ENCODE data around the gene SIK3.

DNA sequence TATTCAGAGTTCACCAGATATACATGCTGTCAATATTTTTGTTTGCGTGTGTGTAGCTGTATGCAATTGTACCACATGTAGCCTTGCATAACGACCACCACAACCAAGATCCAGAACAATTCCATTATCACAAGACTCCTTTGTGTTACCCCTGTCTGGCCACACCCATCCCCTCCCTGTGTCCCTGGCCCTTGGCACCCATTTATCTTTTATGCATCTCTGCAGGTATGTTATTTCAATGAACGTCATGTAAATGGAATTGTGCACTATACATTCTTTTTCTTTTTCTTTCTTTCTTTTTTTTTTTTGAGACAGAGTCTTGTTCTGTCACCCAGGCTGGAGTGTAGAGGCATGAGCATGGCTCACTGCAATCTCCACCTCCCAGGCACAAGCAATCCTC is 36.2 kb upstream of the SIK3 start:
- TF ChIP-seq POLR2AphosphoS5 (IDR thresholded peaks at IDR 0.05; ENCODE audit: borderline replicate concordance, low read depth, low read length) = no peak
- TF ChIP-seq EZH2 (IDR thresholded peaks at IDR 0.05) = no peak
- no peak for TF ChIP-seq FOXP2 (optimal IDR thresholded peaks at IDR 0.05; ENCODE audit: control extremely low read depth, extremely low read length, insufficient read depth)

All from SK-N-MC (cell line).